Activated T-cell treated with anti-CD3 and anti-CD28 coated beads for 24 hours (primary cell): Measurements from ENCODE around the gene ADAM8.
A peak's percentile ranks its signal among the peaks of the same experiment; 100 is the strongest.
"Not testable (repeated sequence)": the region's sequence is repeated elsewhere in the genome, so short reads cannot be mapped to it uniquely, and the experiment has no call there.

Source experiments
- DNase-seq: peaks from one replicate; pipeline ENCODE4 v3.0.0-alpha.2; 2020; ENCODE audit warnings: low read depth

The ADAM8 gene

GRCh38 chr10:133276435-133277201 lies at the start of gene ADAM8:
TSS of gene ADAM8 (minus strand) at chr10:133276868. CDS start at chr10:133276817, 51 bp downstream.
- no peak for DNase-seq

- DNase-seq: no peak
These were observed 49.5 kb upstream of the ADAM8 start for GRCh38 chr10:133326223-133326551.

GRCh38 chr10:133325440-133326222 lies 49.0 kb upstream of the ADAM8 start:
- DNase-seq: no peak

- no peak for DNase-seq
These were observed 48.2 kb upstream of the ADAM8 start for GRCh38 chr10:133324857-133325260.

GRCh38 chr10:133324198-133324792 lies 47.6 kb upstream of the ADAM8 start:
- DNase-seq: peak; percentile 48

GRCh38 chr10:133322064-133322709 lies 45.5 kb upstream of the ADAM8 start:
- DNase-seq: not testable (repeated sequence)

- DNase-seq: not testable (repeated sequence)
These were observed 44.3 kb upstream of the ADAM8 start for GRCh38 chr10:133320852-133321422.

GRCh38 chr10:133318494-133319127 lies 41.9 kb upstream of the ADAM8 start:
- peak; percentile 49 for DNase-seq

- no peak for DNase-seq
These were observed 40.1 kb upstream of the ADAM8 start for GRCh38 chr10:133316732-133317131.

GRCh38 chr10:133316266-133316665 lies 39.6 kb upstream of the ADAM8 start:
- DNase-seq: no peak

- DNase-seq: no peak
These were observed 39.2 kb upstream of the ADAM8 start for GRCh38 chr10:133315847-133316246.

- no peak for DNase-seq
These were observed 38.2 kb upstream of the ADAM8 start for GRCh38 chr10:133314911-133315310.

GRCh38 chr10:133313192-133313591 lies 36.5 kb upstream of the ADAM8 start:
- no peak for DNase-seq

GRCh38 chr10:133312769-133313145 lies 36.1 kb upstream of the ADAM8 start:
- no peak for DNase-seq

- DNase-seq: no peak
These were observed 35.5 kb upstream of the ADAM8 start for GRCh38 chr10:133312016-133312768.

- no peak for DNase-seq
These were observed 34.9 kb upstream of the ADAM8 start for GRCh38 chr10:133311570-133311969.

- no peak for DNase-seq
These were observed 34.1 kb upstream of the ADAM8 start for GRCh38 chr10:133310789-133311188.

- DNase-seq: no peak
These were observed 33.7 kb upstream of the ADAM8 start for GRCh38 chr10:133310399-133310755.

- no peak for DNase-seq
These were observed 33.2 kb upstream of the ADAM8 start for GRCh38 chr10:133309720-133310398.

- peak; percentile 83 for DNase-seq
These were observed 32.5 kb upstream of the ADAM8 start for GRCh38 chr10:133309100-133309719.
